H9 (cell line): ENCODE results near the gene MALRD1. TPM values are rescaled to one million over a fixed set of nuclear protein-coding genes. Genes with fewer than 3 reads are reported as not detected.

Source experiments
- DNase-seq: peaks from one replicate; pipeline ENCODE4 v3.0.0-alpha.2; 2017
- H2AFZ ChIP-seq: one replicate; pipeline ENCODE4 v1.6.1; 2013; ENCODE audit warnings: mild to moderate bottlenecking, low read length, control low read depth, moderate library complexity
- H2AK5ac ChIP-seq: 2 replicates; pipeline ENCODE4 v1.6.1; 2013; ENCODE audit warnings: low read length, control low read depth, mixed read lengths; ENCODE audit not compliant: insufficient read length
- H2BK120ac ChIP-seq: one replicate; pipeline ENCODE4 v1.6.1; 2013; ENCODE audit warnings: low read depth, mild to moderate bottlenecking, low read length, control low read depth, inconsistent platforms; ENCODE audit not compliant: poor library complexity, severe bottlenecking
- H2BK12ac ChIP-seq: 2 replicates; pipeline ENCODE4 v1.6.1; 2013; ENCODE audit warnings: low read length, control low read depth, mixed read lengths, low read depth; ENCODE audit not compliant: insufficient read length
- H2BK15ac ChIP-seq: 2 replicates; pipeline ENCODE4 v1.6.1; 2013; ENCODE audit warnings: low read depth, low read length, control low read depth
- H2BK20ac ChIP-seq: one replicate; pipeline ENCODE4 v1.6.1; 2013; ENCODE audit warnings: low read depth, mild to moderate bottlenecking, low read length, control low read depth, inconsistent platforms; ENCODE audit not compliant: poor library complexity, severe bottlenecking
- H2BK5ac ChIP-seq: 2 replicates; pipeline ENCODE4 v1.6.1; 2013; ENCODE audit warnings: low read length, control low read depth, mixed read lengths; ENCODE audit not compliant: insufficient read length
- H3K14ac ChIP-seq: 2 replicates; pipeline ENCODE4 v1.6.1; 2013; ENCODE audit warnings: low read length, control low read depth; ENCODE audit not compliant: insufficient read depth
- H3K18ac ChIP-seq: 2 replicates; pipeline ENCODE4 v1.6.1; 2013; ENCODE audit warnings: low read depth, mild to moderate bottlenecking, mixed read lengths, low read length, control low read depth; ENCODE audit not compliant: insufficient read length
- H3K23ac ChIP-seq: 2 replicates; pipeline ENCODE4 v1.6.1; 2013; ENCODE audit warnings: low read length, control low read depth, mixed read lengths, low read depth; ENCODE audit not compliant: insufficient read length
- H3K23me2 ChIP-seq: 2 replicates; pipeline ENCODE4 v1.6.1; 2013; ENCODE audit warnings: low read depth, mild to moderate bottlenecking, mixed read lengths, low read length, control low read depth; ENCODE audit not compliant: insufficient read length, poor library complexity, severe bottlenecking
- H3K27ac ChIP-seq: 2 replicates; pipeline ENCODE4 v1.5.1; 2013; ENCODE audit warnings: low read length, control low read depth, mixed read lengths, low read depth; ENCODE audit not compliant: insufficient read length
- H3K27me3 ChIP-seq: 2 replicates; pipeline ENCODE4 v1.6.1; 2013; ENCODE audit warnings: low read length, control low read depth, inconsistent platforms; ENCODE audit not compliant: insufficient read depth
- H3K4ac ChIP-seq: 2 replicates; pipeline ENCODE4 v1.6.1; 2013; ENCODE audit warnings: low read depth, mild to moderate bottlenecking, control low read depth, inconsistent platforms, low read length, moderate library complexity
- H3K4me1 ChIP-seq: 2 replicates; pipeline ENCODE4 v1.6.1; 2013; ENCODE audit warnings: low read length, control low read depth, inconsistent platforms; ENCODE audit not compliant: insufficient read depth
- H3K4me2 ChIP-seq: 2 replicates; pipeline ENCODE4 v1.6.1; 2013; ENCODE audit warnings: low read length, control low read depth, mixed read lengths; ENCODE audit not compliant: insufficient read length, insufficient read depth
- H3K56ac ChIP-seq: 2 replicates; pipeline ENCODE4 v1.6.1; 2013; ENCODE audit warnings: low read depth, mild to moderate bottlenecking, mixed read lengths, low read length, control low read depth; ENCODE audit not compliant: insufficient read length
- H3K79me1 ChIP-seq: 2 replicates; pipeline ENCODE4 v1.6.1; 2013; ENCODE audit warnings: low read depth, mild to moderate bottlenecking, moderate library complexity, low read length, control low read depth, inconsistent platforms; ENCODE audit not compliant: insufficient read depth, poor library complexity, severe bottlenecking
- H3K79me2 ChIP-seq: 2 replicates; pipeline ENCODE4 v1.6.1; 2013; ENCODE audit warnings: low read length, control low read depth, inconsistent platforms; ENCODE audit not compliant: insufficient read depth
- H3K9ac ChIP-seq: 2 replicates; pipeline ENCODE4 v1.6.1; 2013; ENCODE audit warnings: low read length, control low read depth, mixed read lengths; ENCODE audit not compliant: insufficient read length; ENCODE audit errors: extremely low read depth
- H3K9me3 ChIP-seq: one replicate; pipeline ENCODE4 v1.6.1; 2013; ENCODE audit warnings: low read depth, low read length, inconsistent platforms; ENCODE audit not compliant: control insufficient read depth
- H3T11ph ChIP-seq: one replicate; pipeline ENCODE4 v1.6.1; 2013; ENCODE audit warnings: mild to moderate bottlenecking, low read length, control low read depth, inconsistent platforms
- H4K20me1 ChIP-seq: one replicate; pipeline ENCODE4 v1.6.1; 2013; ENCODE audit not compliant: control insufficient read depth, insufficient read length, insufficient read depth
- H4K5ac ChIP-seq: 2 replicates; pipeline ENCODE4 v1.6.1; 2013; ENCODE audit warnings: low read depth, mild to moderate bottlenecking, mixed read lengths, low read length, control low read depth; ENCODE audit not compliant: insufficient read length
- H4K8ac ChIP-seq: replicated peaks from 2 replicates; pipeline ENCODE4 v1.6.1; 2013; ENCODE audit warnings: low read length, control low read depth, mixed read lengths, low read depth; ENCODE audit not compliant: insufficient read length
- H4K91ac ChIP-seq: 2 replicates; pipeline ENCODE4 v1.6.1; 2013; ENCODE audit warnings: low read depth, mild to moderate bottlenecking, moderate library complexity, mixed read lengths, low read length, control low read depth; ENCODE audit not compliant: insufficient read length
- H3K27ac Mint-ChIP-seq, 3 experiments: 2 replicates in 2 of 3; 3 replicates in 1 of 3; pipeline ENCODE4 v1.8.0; 2020 to 2021; ENCODE audit warnings: mixed read lengths in 3 of 3, mild to moderate bottlenecking in 1 of 3, moderate library complexity in 1 of 3
- H3K27me3 Mint-ChIP-seq: 2 replicates; pipeline ENCODE4 v1.8.0; 2021; ENCODE audit warnings: low read depth, mild to moderate bottlenecking, moderate library complexity, mixed read lengths
- H3K36me3 Mint-ChIP-seq, 3 experiments: 2 replicates in 2 of 3; 3 replicates in 1 of 3; pipeline ENCODE4 v1.8.0; 2020 to 2021; ENCODE audit warnings: low read depth in 3 of 3, mixed read lengths in 3 of 3; ENCODE audit not compliant: insufficient read depth in 1 of 3
- H3K4me1 Mint-ChIP-seq, 2 experiments: 2 replicates each; pipeline ENCODE4 v1.8.0; 2020; ENCODE audit warnings: mixed read lengths in 2 of 2
- H3K4me3 Mint-ChIP-seq, 2 experiments: 2 replicates in 1 of 2; 3 replicates in 1 of 2; pipeline ENCODE4 v1.8.0; 2020 to 2021; ENCODE audit warnings: mild to moderate bottlenecking in 2 of 2, mixed read lengths in 2 of 2, moderate library complexity in 1 of 2
- H3K9me3 Mint-ChIP-seq, 2 experiments: 2 replicates in 1 of 2; 3 replicates in 1 of 2; pipeline ENCODE4 v1.8.0; 2020; ENCODE audit warnings: mild to moderate bottlenecking in 2 of 2, mixed read lengths in 2 of 2, moderate library complexity in 1 of 2
- WGBS: extraction: QIAGEN DNeasy Blood & Tissue Kit; methylation state at CpG from one replicate; pipeline ENCODE4 v1.1.7; 2013; ENCODE audit warnings: missing lambda C conversion rate, low lambda C conversion rate, mixed read lengths; ENCODE audit not compliant: insufficient read length; ENCODE audit errors: extremely low coverage; 5-methylcytosine and 5-hydroxymethylcytosine counted together
- total RNA-seq: library from RNA; stranded (reverse); gene quantifications from 2 replicates; pipeline ENCODE4 v1.2.1, GENCODE V29; 2021
- TF ChIP-seq, protein P1 (sequence below): fragments of 200-600 bp; sonication (generic); conservative IDR thresholded peaks from 3 replicates; pipeline ENCODE4 v1.8.0; 2021; ENCODE audit warnings: antibody characterized with exemption, mild to moderate bottlenecking

MALRD1 gene
- total RNA-seq, 1 experiment from 2014 or later: 0.20 TPM

DNA sequence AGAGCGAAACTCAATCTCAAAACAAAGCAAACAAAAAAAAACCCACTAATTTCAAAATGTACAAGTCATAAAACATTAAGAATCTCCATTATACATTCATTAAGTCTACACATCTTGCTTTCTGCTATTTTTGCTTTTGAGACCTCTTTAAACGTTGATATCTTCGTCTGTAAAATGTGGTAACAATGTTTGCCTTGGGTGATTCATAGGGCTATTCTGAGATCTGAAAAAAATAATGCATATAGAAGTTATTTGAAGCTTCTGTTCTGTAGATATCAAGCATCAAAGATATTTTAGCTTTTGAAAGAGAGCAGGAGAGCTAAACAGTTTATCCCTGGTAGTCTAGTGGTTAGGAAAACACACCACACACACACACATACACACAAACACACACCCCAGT, 609.5 kb downstream of the MALRD1 start:
- 0 out of 5 replicates have a peak, but pooled peaks cover 0 to 2% of the 10 kb centered on the region in 2 experiments for H3K9me3 Mint-ChIP-seq
- H2AFZ ChIP-seq: no peak overlapping the region
- H4K8ac ChIP-seq: no peak overlapping the region
- no peak overlapping the region for H2BK120ac ChIP-seq
- H3K9me3 ChIP-seq: no peaks in the 10 kb centered on the region
- H3K79me2 ChIP-seq: no peaks in the 10 kb centered on the region
- no peak for DNase-seq
- no peak overlapping the region for H3K27ac ChIP-seq
- H2BK20ac ChIP-seq: no peak overlapping the region
- H3K4me3 Mint-ChIP-seq: no peak overlapping the region
- H3K4me1 Mint-ChIP-seq: no peaks in the 10 kb centered on the region
- no peak overlapping the region for H2BK12ac ChIP-seq
- H4K5ac ChIP-seq: no peak overlapping the region
- no peak overlapping the region for H2AK5ac ChIP-seq
- H3K18ac ChIP-seq: no peak overlapping the region
- H3K23ac ChIP-seq: no peak overlapping the region
- no CpG with 5 or more reads among the region's 3 CpGs for WGBS
- no peak overlapping the region for H3K14ac ChIP-seq
- H4K91ac ChIP-seq: no peak overlapping the region
- H3K23me2 ChIP-seq: no peaks in the 10 kb centered on the region
- no peaks in the 10 kb centered on the region for H3K27me3 Mint-ChIP-seq
- no peaks in the 10 kb centered on the region for H3K79me1 ChIP-seq
- no peak overlapping the region for H3T11ph ChIP-seq
- H2BK15ac ChIP-seq: no peak overlapping the region
- no peak overlapping the region for H3K4ac ChIP-seq
- H3K36me3 Mint-ChIP-seq: no peaks in the 10 kb centered on the region
- no peaks in the 10 kb centered on the region for H4K20me1 ChIP-seq
- no peak overlapping the region for H2BK5ac ChIP-seq
- no peak overlapping the region for H3K56ac ChIP-seq
- H3K27ac Mint-ChIP-seq: no peak overlapping the region
- no peak overlapping the region for H3K4me2 ChIP-seq
- H3K27me3 ChIP-seq: no peaks in the 10 kb centered on the region
- H3K4me1 ChIP-seq: no peaks in the 10 kb centered on the region
- H3K9ac ChIP-seq: no peak overlapping the region
- TF ChIP-seq, protein P1, sequence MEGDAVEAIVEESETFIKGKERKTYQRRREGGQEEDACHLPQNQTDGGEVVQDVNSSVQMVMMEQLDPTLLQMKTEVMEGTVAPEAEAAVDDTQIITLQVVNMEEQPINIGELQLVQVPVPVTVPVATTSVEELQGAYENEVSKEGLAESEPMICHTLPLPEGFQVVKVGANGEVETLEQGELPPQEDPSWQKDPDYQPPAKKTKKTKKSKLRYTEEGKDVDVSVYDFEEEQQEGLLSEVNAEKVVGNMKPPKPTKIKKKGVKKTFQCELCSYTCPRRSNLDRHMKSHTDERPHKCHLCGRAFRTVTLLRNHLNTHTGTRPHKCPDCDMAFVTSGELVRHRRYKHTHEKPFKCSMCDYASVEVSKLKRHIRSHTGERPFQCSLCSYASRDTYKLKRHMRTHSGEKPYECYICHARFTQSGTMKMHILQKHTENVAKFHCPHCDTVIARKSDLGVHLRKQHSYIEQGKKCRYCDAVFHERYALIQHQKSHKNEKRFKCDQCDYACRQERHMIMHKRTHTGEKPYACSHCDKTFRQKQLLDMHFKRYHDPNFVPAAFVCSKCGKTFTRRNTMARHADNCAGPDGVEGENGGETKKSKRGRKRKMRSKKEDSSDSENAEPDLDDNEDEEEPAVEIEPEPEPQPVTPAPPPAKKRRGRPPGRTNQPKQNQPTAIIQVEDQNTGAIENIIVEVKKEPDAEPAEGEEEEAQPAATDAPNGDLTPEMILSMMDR: no peak
